ENCODE measurements around the gene GFER. TPM values are rescaled to one million over a fixed set of nuclear protein-coding genes. Genes with fewer than 3 reads are reported as not detected.

GFER gene
- total and polyA plus RNA-seq, 10 of the 15 experiments (the other 5 are each of a cell fraction or from before 2014, with no cell fraction given): 2.4 to 57.7 (median 31.3) TPM

DNA sequence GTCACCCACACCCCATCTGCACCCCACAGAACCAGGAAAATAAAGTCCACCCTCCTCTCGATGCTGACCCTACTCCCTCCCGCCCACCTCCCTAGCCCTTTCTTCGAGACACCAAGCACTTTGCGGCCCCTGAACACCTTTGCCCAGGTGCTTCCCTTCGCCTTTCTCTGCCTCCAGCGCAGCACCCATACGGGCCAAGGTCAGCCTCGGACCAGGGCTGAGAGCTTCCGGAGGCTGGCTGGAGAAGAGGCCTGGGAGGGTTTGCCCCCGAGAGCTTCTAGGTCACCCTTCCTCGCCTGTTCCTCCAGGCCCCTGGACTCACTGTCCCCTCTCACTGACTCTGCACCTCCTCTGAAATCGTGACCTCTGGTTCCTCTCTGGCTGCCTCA is 40.0 kb downstream of the GFER start (continued):
- no peak for TF ChIP-seq BHLHE40 (IDR thresholded peaks at IDR 0.05; ENCODE audit: borderline replicate concordance in 1 of 2, low read depth in 2 of 2, low read length in 1 of 2)
- TF ChIP-seq MYB (IDR thresholded peaks at IDR 0.05; ENCODE audit: borderline replicate concordance, low read depth, low read length): no peak
- no peak for TF ChIP-seq CBFB (IDR thresholded peaks at IDR 0.05; ENCODE audit: low read depth)

DNA sequence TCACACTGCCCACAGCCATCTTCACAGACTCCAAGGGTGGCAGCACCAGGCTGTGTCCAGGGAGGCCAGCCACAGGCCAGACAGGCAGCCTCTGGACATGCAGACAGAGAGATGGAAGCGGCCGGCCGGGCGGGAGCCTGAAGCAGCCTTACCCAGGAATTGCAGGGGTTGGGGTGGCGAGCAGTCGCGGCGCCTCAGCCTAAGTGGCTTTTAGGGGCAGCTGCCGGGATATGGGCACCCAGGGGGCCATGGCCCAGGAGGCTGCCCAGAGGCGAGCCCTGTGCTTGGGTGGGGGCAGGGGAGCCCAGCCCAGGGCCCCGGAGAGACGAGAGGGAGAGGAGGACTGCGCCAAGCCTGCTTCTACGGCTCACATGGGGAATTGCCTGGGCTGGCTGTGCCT is 41.3 kb downstream of the GFER start:
- Histone ChIP-seq H3K4me2 (ENCODE audit: control insufficient read depth, insufficient read depth) (no peak overlapping the region), H3K27ac (ENCODE audit: control insufficient read depth, insufficient read depth) (no peak overlapping the region), H3K36me3 (ENCODE audit: control insufficient read depth in 2 of 2, insufficient read depth in 2 of 2, low read length in 1 of 2) (no peaks in the 10 kb centered on the region), H3K27me3 (replicated peaks in 1 of 2; ENCODE audit: control insufficient read depth in 2 of 2, insufficient read depth in 2 of 2, low read length in 1 of 2) (peaks cover 11 to 14% of the 10 kb centered on the region in 2 experiments), H3K4me1 (ENCODE audit: control insufficient read depth, insufficient read depth, low read length) (peaks cover 7% of the 10 kb centered on the region), H4K20me1 (ENCODE audit: control insufficient read depth, insufficient read depth) (peaks cover 5% of the 10 kb centered on the region; the same call in 1 of the 2 replicates), H3K79me2 (ENCODE audit: control insufficient read depth, insufficient read depth, low read length) (no peaks in the 10 kb centered on the region), H3K9ac (ENCODE audit: control insufficient read depth, insufficient read depth, low read length) (no peak overlapping the region), H3K4me3 (no peak overlapping the region), H3K9me3 (replicated peaks; ENCODE audit: control insufficient read depth, insufficient read depth, low read length) (no peaks in the 10 kb centered on the region), H2AFZ (ENCODE audit: control insufficient read depth, low read depth, low read length) (no peak overlapping the region)
- TF ChIP-seq CREM (IDR thresholded peaks at IDR 0.05; ENCODE audit: low read depth): no peak
- 71% methylated on average over 12 of the region's 14 CpGs for WGBS (ENCODE audit: insufficient coverage, insufficient replicate concordance, low lambda C conversion rate, missing lambda C conversion rate)
- RAD21 ChIA-PET (ENCODE audit: unreplicated experiment): no interaction called here
- BruUV-seq (replicated peaks): no TSS peak
- POLR2A ChIA-PET: interaction anchor here (1.5 kb wide), 1 partner anchor 115 kb away, joined by 3 read pairs; no protein-coding TSS in a partner anchor
- intact Hi-C loops (cut with micrococcal nuclease; ENCODE audit: unreplicated experiment): no loop called here
- DNase-seq (ENCODE audit: low read depth, low spot score): no peak
- CTCF ChIA-PET: interaction anchor here (1.0 to 4.4 kb wide), 2 partner anchors 115 to 130 kb away, joined by 3 to 79 read pairs; partner anchors contain the start of gene TRAF7
- in situ Hi-C loops (cut with MboI): no loop called here
- FAIRE-seq: no peak
- no peak for ATAC-seq
- SMC1A ChIA-PET (ENCODE audit: uncharacterized antibody, unreplicated experiment): interaction anchor here (1.0 kb wide), 1 partner anchor 115 kb away, joined by 4 read pairs; no protein-coding TSS in a partner anchor

DNA sequence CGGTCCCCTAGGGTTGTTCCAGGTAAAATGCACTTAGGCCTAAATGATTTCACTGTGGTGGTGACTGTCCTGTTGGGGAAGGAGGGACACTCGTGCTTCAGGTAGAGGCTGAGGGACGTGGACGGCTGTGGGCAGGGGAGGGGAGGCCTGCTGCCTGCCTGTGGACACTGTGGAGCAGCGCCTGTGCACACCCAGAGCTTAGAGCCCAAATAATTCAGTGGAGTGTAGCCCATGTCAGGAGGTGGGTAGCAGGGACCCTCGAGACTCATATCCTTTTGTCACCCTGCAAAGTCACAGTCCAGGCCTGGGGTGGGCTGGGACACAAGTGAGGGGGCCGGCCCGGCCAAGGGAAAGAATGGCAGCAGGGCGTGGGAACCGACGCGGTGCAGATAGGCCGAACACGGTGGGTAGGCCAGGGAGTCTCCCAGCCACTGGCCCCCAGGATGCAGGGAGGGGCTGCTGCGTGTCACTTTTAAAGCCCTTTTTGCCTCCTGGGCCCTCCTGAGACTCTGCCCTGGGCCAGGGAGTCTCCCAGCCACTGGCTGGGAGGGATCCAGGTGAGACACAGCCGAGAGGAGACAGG is 42.0 kb downstream of the GFER start:
- Histone ChIP-seq H2AFZ (ENCODE audit: control insufficient read depth, low read depth, low read length) (no peak overlapping the region), H3K79me2 (ENCODE audit: control insufficient read depth, insufficient read depth, low read length) (no peaks in the 10 kb centered on the region), H4K20me1 (ENCODE audit: control insufficient read depth, insufficient read depth) (peaks cover 5% of the 10 kb centered on the region; the same call in 1 of the 2 replicates), H3K27ac (ENCODE audit: control insufficient read depth, insufficient read depth) (no peak overlapping the region), H3K9ac (ENCODE audit: control insufficient read depth, insufficient read depth, low read length) (no peak overlapping the region), H3K9me3 (replicated peaks; ENCODE audit: control insufficient read depth, insufficient read depth, low read length) (no peaks in the 10 kb centered on the region), H3K27me3 (replicated peaks in 1 of 2; ENCODE audit: control insufficient read depth in 2 of 2, insufficient read depth in 2 of 2, low read length in 1 of 2) (peaks cover 11 to 13% of the 10 kb centered on the region in 2 experiments), H3K4me1 (ENCODE audit: control insufficient read depth, insufficient read depth, low read length) (peaks cover 7% of the 10 kb centered on the region), H3K4me3 (no peak overlapping the region), H3K4me2 (ENCODE audit: control insufficient read depth, insufficient read depth) (no peak overlapping the region), H3K36me3 (ENCODE audit: control insufficient read depth in 2 of 2, insufficient read depth in 2 of 2, low read length in 1 of 2) (no peaks in the 10 kb centered on the region)
- BruUV-seq (replicated peaks): no TSS peak
- 52% methylated on average over 16 of the region's 16 CpGs for WGBS (ENCODE audit: insufficient coverage, insufficient replicate concordance, low lambda C conversion rate, missing lambda C conversion rate)
- ChIA-PET SMC1A (ENCODE audit: uncharacterized antibody, unreplicated experiment) (interaction anchor here (1.0 kb wide), 1 partner anchor 114 kb away, joined by 4 read pairs; no protein-coding TSS in a partner anchor), POLR2A (no interaction called here), CTCF (interaction anchor here (1.0 to 4.4 kb wide), 2 partner anchors 114 to 129 kb away, joined by 3 to 79 read pairs; partner anchors contain the start of gene TRAF7), RAD21 (ENCODE audit: unreplicated experiment) (no interaction called here)
- DNase-seq (ENCODE audit: low read depth, low spot score) (no peak), ATAC-seq (no peak), FAIRE-seq (no peak)
- intact Hi-C loops (cut with micrococcal nuclease; ENCODE audit: unreplicated experiment) (no loop called here), in situ Hi-C loops (cut with MboI) (no loop called here)
- no peak for TF ChIP-seq PAX5 (IDR thresholded peaks at IDR 0.05; ENCODE audit: borderline replicate concordance, low read depth, low read length)
- TF ChIP-seq, protein P1, sequence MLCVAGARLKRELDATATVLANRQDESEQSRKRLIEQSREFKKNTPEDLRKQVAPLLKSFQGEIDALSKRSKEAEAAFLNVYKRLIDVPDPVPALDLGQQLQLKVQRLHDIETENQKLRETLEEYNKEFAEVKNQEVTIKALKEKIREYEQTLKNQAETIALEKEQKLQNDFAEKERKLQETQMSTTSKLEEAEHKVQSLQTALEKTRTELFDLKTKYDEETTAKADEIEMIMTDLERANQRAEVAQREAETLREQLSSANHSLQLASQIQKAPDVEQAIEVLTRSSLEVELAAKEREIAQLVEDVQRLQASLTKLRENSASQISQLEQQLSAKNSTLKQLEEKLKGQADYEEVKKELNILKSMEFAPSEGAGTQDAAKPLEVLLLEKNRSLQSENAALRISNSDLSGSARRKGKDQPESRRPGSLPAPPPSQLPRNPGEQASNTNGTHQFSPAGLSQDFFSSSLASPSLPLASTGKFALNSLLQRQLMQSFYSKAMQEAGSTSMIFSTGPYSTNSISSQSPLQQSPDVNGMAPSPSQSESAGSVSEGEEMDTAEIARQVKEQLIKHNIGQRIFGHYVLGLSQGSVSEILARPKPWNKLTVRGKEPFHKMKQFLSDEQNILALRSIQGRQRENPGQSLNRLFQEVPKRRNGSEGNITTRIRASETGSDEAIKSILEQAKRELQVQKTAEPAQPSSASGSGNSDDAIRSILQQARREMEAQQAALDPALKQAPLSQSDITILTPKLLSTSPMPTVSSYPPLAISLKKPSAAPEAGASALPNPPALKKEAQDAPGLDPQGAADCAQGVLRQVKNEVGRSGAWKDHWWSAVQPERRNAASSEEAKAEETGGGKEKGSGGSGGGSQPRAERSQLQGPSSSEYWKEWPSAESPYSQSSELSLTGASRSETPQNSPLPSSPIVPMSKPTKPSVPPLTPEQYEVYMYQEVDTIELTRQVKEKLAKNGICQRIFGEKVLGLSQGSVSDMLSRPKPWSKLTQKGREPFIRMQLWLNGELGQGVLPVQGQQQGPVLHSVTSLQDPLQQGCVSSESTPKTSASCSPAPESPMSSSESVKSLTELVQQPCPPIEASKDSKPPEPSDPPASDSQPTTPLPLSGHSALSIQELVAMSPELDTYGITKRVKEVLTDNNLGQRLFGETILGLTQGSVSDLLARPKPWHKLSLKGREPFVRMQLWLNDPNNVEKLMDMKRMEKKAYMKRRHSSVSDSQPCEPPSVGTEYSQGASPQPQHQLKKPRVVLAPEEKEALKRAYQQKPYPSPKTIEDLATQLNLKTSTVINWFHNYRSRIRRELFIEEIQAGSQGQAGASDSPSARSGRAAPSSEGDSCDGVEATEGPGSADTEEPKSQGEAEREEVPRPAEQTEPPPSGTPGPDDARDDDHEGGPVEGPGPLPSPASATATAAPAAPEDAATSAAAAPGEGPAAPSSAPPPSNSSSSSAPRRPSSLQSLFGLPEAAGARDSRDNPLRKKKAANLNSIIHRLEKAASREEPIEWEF (IDR thresholded peaks at IDR 0.05; ENCODE audit: insufficient replicate concordance, low read depth, low read length): no peak
